ENCODE measurements around the gene NCOA3. TPM values are rescaled to one million over a fixed set of nuclear protein-coding genes. Genes with fewer than 3 reads are reported as not detected.

The NCOA3 gene
- total and polyA plus RNA-seq, 2 of the 8 experiments (the other 6 are each of a cell fraction or from before 2014, with no cell fraction given): 7.9 to 24.7 TPM

GRCh38 chr20:47453167-47453782 is 48.4 kb upstream of the NCOA3 start:
- no peak overlapping the region for H3K4me2 ChIP-seq (ENCODE audit: insufficient read depth in 1 of 2, low read depth in 2 of 2, low read length in 2 of 2)
- CTCF ChIA-PET (ENCODE audit: partially characterized antibody): interaction anchor here (0.7 to 0.8 kb wide), 2 partner anchors 9 to 248 kb away, joined by 3 read pairs; no protein-coding TSS in a partner anchor
- TF ChIP-seq CTBP2 (IDR thresholded peaks at IDR 0.05; ENCODE audit: borderline replicate concordance, insufficient read depth, insufficient read length, low read length) (no peak), JUN (IDR thresholded peaks at IDR 0.05; ENCODE audit: low read depth, low read length) (no peak), BACH1 (IDR thresholded peaks at IDR 0.05; ENCODE audit: low read length) (no peak), SRF (IDR thresholded peaks at IDR 0.05; ENCODE audit: low read depth, low read length) (no peak), CBX8 (IDR thresholded peaks at IDR 0.05; ENCODE audit: borderline replicate concordance, low read depth, low read length) (no peak), RFX5 (IDR thresholded peaks at IDR 0.05; ENCODE audit: borderline replicate concordance, low read depth, low read length) (no peak), PHF8 (conservative IDR thresholded peaks at IDR 0.05; ENCODE audit: low read depth, low read length) (no peak), GTF2F1 (IDR thresholded peaks at IDR 0.05; ENCODE audit: borderline replicate concordance, low read depth, low read length) (no peak), USF2 (IDR thresholded peaks at IDR 0.05; ENCODE audit: low read length) (no peak), SP4 (IDR thresholded peaks at IDR 0.05; ENCODE audit: low read length) (no peak), ATF3 (IDR thresholded peaks at IDR 0.05; ENCODE audit: insufficient read depth, low read depth, low read length) (no peak), CHD2 (IDR thresholded peaks at IDR 0.05; ENCODE audit: low read length) (no peak)

More at GRCh38 chr20:47453167-47453782, 48.4 kb upstream of the NCOA3 start:
- H2AFZ ChIP-seq (ENCODE audit: low read length): no peak overlapping the region
- H2BK120ac ChIP-seq (replicated peaks; ENCODE audit: low read depth, low read length): no peak overlapping the region
- FAIRE-seq (no peak), DNase-seq (ENCODE audit: low read depth in 1 of 2, low spot score in 2 of 2) (no peak)
- H3K56ac ChIP-seq (replicated peaks; ENCODE audit: insufficient read length, low read depth, low read length): no peak overlapping the region
- no peak overlapping the region for H3K23ac ChIP-seq (ENCODE audit: insufficient read length)
- no peaks in the 10 kb centered on the region for H3K79me2 ChIP-seq (ENCODE audit: control insufficient read depth in 1 of 2, insufficient read depth in 2 of 2, low read length in 2 of 2)
- no peaks in the 10 kb centered on the region for H3K36me3 ChIP-seq (ENCODE audit: control insufficient read depth in 2 of 4, insufficient read depth in 4 of 4, low read length in 3 of 4)
- no peak overlapping the region for H3K4ac ChIP-seq (replicated peaks; ENCODE audit: insufficient read length, low read depth, low read length)
- no peak overlapping the region for H2BK5ac ChIP-seq (ENCODE audit: low read depth, low read length)
- H4K91ac ChIP-seq (replicated peaks; ENCODE audit: insufficient read length, low read length): no peak overlapping the region
- no peaks in the 10 kb centered on the region for H3K79me1 ChIP-seq (ENCODE audit: low read depth, low read length)
- H4K8ac ChIP-seq (ENCODE audit: extremely low read depth, insufficient read depth, low read length): no peak overlapping the region
- H3K4me1 ChIP-seq (replicated peaks in 1 of 4; ENCODE audit: control insufficient read depth in 3 of 4, insufficient read depth in 4 of 4, low read length in 3 of 4): no peaks in the 10 kb centered on the region
- no peaks in the 10 kb centered on the region; a peak in 1 of 7 replicates for H3K27me3 ChIP-seq (replicated peaks in 1 of 4; ENCODE audit: control insufficient read depth in 3 of 4, extremely low read depth in 1 of 4, insufficient read depth in 3 of 4, low read length in 3 of 4)
- WGBS, 2 experiments (ENCODE audit: extremely low coverage in 1 of 2, insufficient coverage in 1 of 2, insufficient read length in 1 of 2, insufficient replicate concordance in 2 of 2, low coverage in 1 of 2, low lambda C conversion rate in 2 of 2, missing lambda C conversion rate in 1 of 2): 86% methylated on average over 4 of the region's 4 CpGs; no CpG with 5 or more reads in 1 of the 2 experiments
- no peak overlapping the region for H2AK5ac ChIP-seq (ENCODE audit: low read depth, low read length)
- no peak overlapping the region for H3K18ac ChIP-seq (ENCODE audit: extremely low read depth, low read length)
- H3K9ac ChIP-seq (replicated peaks in 1 of 4; ENCODE audit: extremely low read depth in 1 of 4, low read depth in 3 of 4, low read length in 3 of 4): no peak overlapping the region
- H3K27ac ChIP-seq (ENCODE audit: low read depth, low read length): no peak overlapping the region
- no peaks in the 10 kb centered on the region for H3K9me3 ChIP-seq (ENCODE audit: insufficient read depth in 2 of 2, low read depth in 1 of 2, low read length in 1 of 2)
- no peak overlapping the region for H2BK15ac ChIP-seq (ENCODE audit: low read length)
- H2BK20ac ChIP-seq (ENCODE audit: low read length): no peak overlapping the region
- H2BK12ac ChIP-seq (ENCODE audit: low read depth, low read length): no peak overlapping the region
- H4K20me1 ChIP-seq (replicated peaks in 1 of 2; ENCODE audit: control insufficient read depth in 1 of 2, insufficient read depth in 2 of 2, low read length in 2 of 2): no peaks in the 10 kb centered on the region
- H4K5ac ChIP-seq (ENCODE audit: insufficient read length, low read depth, low read length): no peak overlapping the region
- no peak overlapping the region for H3K14ac ChIP-seq (ENCODE audit: insufficient read length)
- POLR2A ChIA-PET (ENCODE audit: partially characterized antibody): no interaction called here
- H3K4me3 ChIP-seq (ENCODE audit: extremely low read depth in 1 of 4, insufficient read depth in 2 of 4, low read depth in 3 of 4, low read length in 4 of 4): no peak overlapping the region
- H3K23me2 ChIP-seq (ENCODE audit: low read depth, low read length): no peaks in the 10 kb centered on the region
